Right renal pelvis (tissue), 4 donors: Measurements from ENCODE around the gene L3MBTL4. TPM values are rescaled to one million over a fixed set of nuclear protein-coding genes. Genes with fewer than 3 reads are reported as not detected.
"Not testable (repeated sequence)": the region's sequence is repeated elsewhere in the genome, so short reads cannot be mapped to it uniquely, and the experiment has no call there.

Experiments used
- DNase-seq, 4 donors: peaks; one replicate each; pipeline ENCODE4 v3.0.0-alpha.2; 2013; ENCODE audit warnings: low read depth in 4 of 4, low spot score in 3 of 4, missing footprints in 1 of 4
- polyA plus RNA-seq, 4 donors: library from polyadenylated mRNA; unstranded; fragments of 120-200 nt; gene quantifications; one replicate each; pipeline ENCODE4 v1.2.1, GENCODE V29; 2013; ENCODE audit not compliant: insufficient read length in 4 of 4

L3MBTL4 gene
- polyA plus RNA-seq, 4 donors = 5.0 to 6.2 (median 5.2) TPM

- DNase-seq = peak in 3 of 4 donors; percentile 7 to 40 (median 38)
These were observed 355.8 kb downstream of the L3MBTL4 start for GRCh38 chr18:6058941-6059340.

GRCh38 chr18:6057604-6058003, 357.1 kb downstream of the L3MBTL4 start:
- no peak for DNase-seq

- DNase-seq = no peak
These were observed 358.4 kb downstream of the L3MBTL4 start for GRCh38 chr18:6056171-6056910.

GRCh38 chr18:6055711-6056110, 359.0 kb downstream of the L3MBTL4 start:
- DNase-seq = no peak

- DNase-seq = no peak
These were observed 360.4 kb downstream of the L3MBTL4 start for GRCh38 chr18:6054256-6054842.

- no peak for DNase-seq
These were observed 362.2 kb downstream of the L3MBTL4 start for GRCh38 chr18:6052449-6052913.

- not testable (repeated sequence) for DNase-seq
These were observed 367.1 kb downstream of the L3MBTL4 start for GRCh38 chr18:6047596-6047995.

GRCh38 chr18:6044773-6045172, 369.9 kb downstream of the L3MBTL4 start:
- DNase-seq = no peak

- DNase-seq = no peak
These were observed 370.4 kb downstream of the L3MBTL4 start for GRCh38 chr18:6044319-6044718.

GRCh38 chr18:6039055-6039454, 375.7 kb downstream of the L3MBTL4 start:
- DNase-seq = no peak

GRCh38 chr18:6031442-6031841, 383.3 kb downstream of the L3MBTL4 start:
- DNase-seq = no peak

- no peak for DNase-seq
These were observed 383.7 kb downstream of the L3MBTL4 start for GRCh38 chr18:6031002-6031401.

- DNase-seq = no peak
These were observed 389.9 kb downstream of the L3MBTL4 start for GRCh38 chr18:6024745-6025248.

GRCh38 chr18:6023551-6023950, 391.2 kb downstream of the L3MBTL4 start:
- no peak for DNase-seq

GRCh38 chr18:6022845-6023244, 391.9 kb downstream of the L3MBTL4 start:
- no peak for DNase-seq

- no peak for DNase-seq
These were observed 392.7 kb downstream of the L3MBTL4 start for GRCh38 chr18:6022074-6022444.

GRCh38 chr18:6021306-6022073, 393.2 kb downstream of the L3MBTL4 start:
- DNase-seq = no peak

- no peak for DNase-seq
These were observed 396.0 kb downstream of the L3MBTL4 start for GRCh38 chr18:6018671-6019070.

- no peak for DNase-seq
These were observed 397.5 kb downstream of the L3MBTL4 start for GRCh38 chr18:6017171-6017570.

GRCh38 chr18:6015364-6015763, 399.3 kb downstream of the L3MBTL4 start:
- DNase-seq = no peak

- no peak for DNase-seq
These were observed 401.4 kb downstream of the L3MBTL4 start for GRCh38 chr18:6013171-6013810.
